NCI-H748 (cell line): ENCODE measurements around the gene TRIM33.
A peak's percentile ranks its signal among the peaks of the same experiment; 100 is the strongest.

Experiments used
- DNase-seq: peaks from one replicate; lab custom pipeline; 2025; ENCODE audit not compliant: unreplicated experiment; lab: John Stamatoyannopoulos, UW

Gene TRIM33

GRCh38 chr1:114511032-114511785 lies at the start of gene TRIM33:
TSS of gene TRIM33 (minus strand) at chr1:114511203. CDS start at chr1:114511076, 127 bp downstream.
- peak; percentile 96 for DNase-seq

- DNase-seq = no peak
Observed at GRCh38 chr1:114559356-114559755, 48.4 kb upstream of the TRIM33 start.

- peak; percentile 11 for DNase-seq
Observed at GRCh38 chr1:114558544-114558943, 47.5 kb upstream of the TRIM33 start.

- DNase-seq = no peak
Observed at GRCh38 chr1:114554577-114554976, 43.6 kb upstream of the TRIM33 start.

- no peak for DNase-seq
Observed at GRCh38 chr1:114552106-114552639, 41.2 kb upstream of the TRIM33 start.

GRCh38 chr1:114551400-114551799 lies 40.4 kb upstream of the TRIM33 start:
- DNase-seq = no peak

GRCh38 chr1:114550336-114550735 lies 39.3 kb upstream of the TRIM33 start:
- no peak for DNase-seq

- DNase-seq = no peak
Observed at GRCh38 chr1:114549137-114549536, 38.1 kb upstream of the TRIM33 start.

- no peak for DNase-seq
Observed at GRCh38 chr1:114547076-114547475, 36.1 kb upstream of the TRIM33 start.

GRCh38 chr1:114545796-114546195 lies 34.8 kb upstream of the TRIM33 start:
- no peak for DNase-seq

- no peak for DNase-seq
Observed at GRCh38 chr1:114545315-114545714, 34.3 kb upstream of the TRIM33 start.

- DNase-seq = no peak
Observed at GRCh38 chr1:114540821-114541220, 29.8 kb upstream of the TRIM33 start.

- DNase-seq = no peak
Observed at GRCh38 chr1:114540272-114540671, 29.3 kb upstream of the TRIM33 start.

- DNase-seq = no peak
Observed at GRCh38 chr1:114536043-114536442, 25.0 kb upstream of the TRIM33 start.

GRCh38 chr1:114535401-114535800 lies 24.4 kb upstream of the TRIM33 start:
- no peak for DNase-seq

- DNase-seq = no peak
Observed at GRCh38 chr1:114531094-114531493, 20.1 kb upstream of the TRIM33 start.

GRCh38 chr1:114530224-114530623 lies 19.2 kb upstream of the TRIM33 start:
- DNase-seq = no peak

- DNase-seq = peak; percentile 26
Observed at GRCh38 chr1:114524944-114525343, 13.9 kb upstream of the TRIM33 start.

- no peak for DNase-seq
Observed at GRCh38 chr1:114522264-114522575, 11.2 kb upstream of the TRIM33 start.

GRCh38 chr1:114521396-114522263 lies 10.6 kb upstream of the TRIM33 start:
- no peak for DNase-seq

GRCh38 chr1:114517348-114517747 lies 6.3 kb upstream of the TRIM33 start:
- DNase-seq = no peak
